Measurements from ENCODE around the gene SEMA7A.

The SEMA7A gene

GRCh38 chr15:74414603-74415338 is 19.0 kb downstream of the SEMA7A start:
- DNase-seq, result no peak

GRCh38 chr15:74414081-74414580 is 19.6 kb downstream of the SEMA7A start:
- no peak for DNase-seq

GRCh38 chr15:74413350-74414080 is 20.2 kb downstream of the SEMA7A start:
- DNase-seq, result no peak

- no peak for DNase-seq
These were observed 21.6 kb downstream of the SEMA7A start for GRCh38 chr15:74412159-74412558.

GRCh38 chr15:74411686-74412085 is 22.1 kb downstream of the SEMA7A start:
- DNase-seq, result no peak

- DNase-seq, result no peak
These were observed 23.3 kb downstream of the SEMA7A start for GRCh38 chr15:74410502-74410901.

- DNase-seq, result no peak
These were observed 24.5 kb downstream of the SEMA7A start for GRCh38 chr15:74409225-74409624.

GRCh38 chr15:74408815-74409214 is 24.9 kb downstream of the SEMA7A start:
- no peak for DNase-seq

- DNase-seq, result no peak
These were observed 25.4 kb downstream of the SEMA7A start for GRCh38 chr15:74408385-74408784.

- DNase-seq, result no peak
These were observed 26.6 kb downstream of the SEMA7A start for GRCh38 chr15:74406992-74407705.

- no peak for DNase-seq
These were observed 27.2 kb downstream of the SEMA7A start for GRCh38 chr15:74406517-74406916.

- no peak for DNase-seq
These were observed 27.9 kb downstream of the SEMA7A start for GRCh38 chr15:74405823-74406222.

- DNase-seq, result no peak
These were observed 29.7 kb downstream of the SEMA7A start for GRCh38 chr15:74403991-74404563.

- no peak for DNase-seq
These were observed 30.2 kb downstream of the SEMA7A start for GRCh38 chr15:74403588-74403919.

- no peak for DNase-seq
These were observed 30.7 kb downstream of the SEMA7A start for GRCh38 chr15:74402873-74403587.

GRCh38 chr15:74402337-74402841 is 31.4 kb downstream of the SEMA7A start:
- no peak for DNase-seq

- DNase-seq, result no peak
These were observed 32.6 kb downstream of the SEMA7A start for GRCh38 chr15:74400915-74401757.

GRCh38 chr15:74400313-74400860 is 33.4 kb downstream of the SEMA7A start:
- DNase-seq, result no peak

- no peak for DNase-seq
These were observed 34.0 kb downstream of the SEMA7A start for GRCh38 chr15:74399511-74400312.

GRCh38 chr15:74399100-74399499 is 34.7 kb downstream of the SEMA7A start:
- DNase-seq, result no peak
